GM21367 (cell line): ENCODE results near the gene LPP.

Source experiments
- ATAC-seq: cut with Tn5 transposase; IDR thresholded peaks from one replicate; pipeline ENCODE4 v1.9.1; 2021; ENCODE audit not compliant: unreplicated experiment

LPP gene

DNA sequence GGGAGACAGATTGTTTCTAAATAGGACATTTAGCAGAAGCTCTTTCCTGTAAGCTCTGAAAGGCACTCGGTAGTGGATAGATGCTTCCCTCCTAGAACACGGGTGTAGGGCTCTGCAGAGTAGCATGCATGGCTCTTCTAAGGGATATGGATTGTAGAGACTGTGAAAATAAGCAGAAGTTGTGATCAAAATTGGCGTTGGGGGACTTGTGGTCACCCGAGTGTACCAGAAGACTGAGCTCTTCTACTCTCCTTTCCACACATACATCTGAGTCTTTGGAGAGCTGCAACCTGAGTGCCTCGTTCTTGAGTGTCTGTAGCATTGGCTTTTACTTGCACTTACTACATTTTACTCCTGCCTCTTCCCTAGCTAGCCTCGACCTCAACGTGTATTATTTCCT lies 197.7 kb downstream of the LPP start:
- ATAC-seq: no peak

- ATAC-seq: no peak
Observed at GRCh38 chr3:188352196-188352927, 198.4 kb downstream of the LPP start.

- no peak for ATAC-seq
Observed at GRCh38 chr3:188353426-188353825, 199.5 kb downstream of the LPP start.

- peak; percentile 62 for ATAC-seq
Observed at GRCh38 chr3:188358787-188359493, 205.0 kb downstream of the LPP start.

DNA sequence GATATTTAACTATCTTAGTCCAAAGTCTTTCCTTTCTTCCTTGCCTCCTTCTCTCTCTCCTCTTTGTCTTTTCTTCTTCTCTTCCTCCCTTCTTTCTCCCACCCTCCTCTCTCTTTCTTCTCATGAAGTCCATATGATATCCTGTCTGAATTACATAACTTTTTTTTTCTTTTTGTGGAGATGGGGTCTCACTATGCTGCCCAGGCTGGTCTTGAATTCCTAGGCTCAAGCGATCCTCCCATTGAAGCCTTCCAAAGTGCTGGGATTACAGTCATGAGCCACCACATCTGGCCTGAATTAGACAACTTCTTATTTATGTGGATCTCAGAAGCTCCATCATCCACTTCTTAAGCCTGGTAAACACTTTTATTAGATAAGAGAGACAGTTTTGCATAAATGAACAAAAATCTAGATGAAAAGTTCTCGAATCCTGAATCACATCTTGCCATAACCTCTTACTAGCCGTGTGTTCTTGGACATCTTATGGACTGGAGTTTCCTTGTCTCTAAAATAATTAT lies 206.5 kb downstream of the LPP start:
- no peak for ATAC-seq

GRCh38 chr3:188361888-188362287 lies 207.9 kb downstream of the LPP start:
- no peak for ATAC-seq

- no peak for ATAC-seq
Observed at GRCh38 chr3:188362405-188362831, 208.5 kb downstream of the LPP start.

DNA sequence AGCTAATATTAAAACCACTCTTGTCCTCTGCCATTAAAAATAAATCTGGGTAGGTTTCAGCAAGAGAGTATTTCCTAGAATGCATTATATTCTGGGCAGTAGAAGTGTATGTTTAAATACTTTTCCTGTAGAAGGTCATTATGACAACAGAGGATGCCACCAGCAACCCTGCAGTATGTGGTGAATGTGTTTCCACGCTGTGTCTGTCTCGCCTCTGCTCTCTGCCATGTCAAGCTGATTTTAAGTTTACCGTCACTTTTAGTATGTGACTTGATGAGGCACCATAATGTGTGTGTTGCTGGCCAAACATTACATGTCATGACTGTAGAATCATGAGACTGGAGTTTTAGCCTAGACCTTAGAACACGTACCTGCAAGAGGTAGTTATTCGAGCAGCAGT lies 211.2 kb downstream of the LPP start:
- no peak for ATAC-seq

DNA sequence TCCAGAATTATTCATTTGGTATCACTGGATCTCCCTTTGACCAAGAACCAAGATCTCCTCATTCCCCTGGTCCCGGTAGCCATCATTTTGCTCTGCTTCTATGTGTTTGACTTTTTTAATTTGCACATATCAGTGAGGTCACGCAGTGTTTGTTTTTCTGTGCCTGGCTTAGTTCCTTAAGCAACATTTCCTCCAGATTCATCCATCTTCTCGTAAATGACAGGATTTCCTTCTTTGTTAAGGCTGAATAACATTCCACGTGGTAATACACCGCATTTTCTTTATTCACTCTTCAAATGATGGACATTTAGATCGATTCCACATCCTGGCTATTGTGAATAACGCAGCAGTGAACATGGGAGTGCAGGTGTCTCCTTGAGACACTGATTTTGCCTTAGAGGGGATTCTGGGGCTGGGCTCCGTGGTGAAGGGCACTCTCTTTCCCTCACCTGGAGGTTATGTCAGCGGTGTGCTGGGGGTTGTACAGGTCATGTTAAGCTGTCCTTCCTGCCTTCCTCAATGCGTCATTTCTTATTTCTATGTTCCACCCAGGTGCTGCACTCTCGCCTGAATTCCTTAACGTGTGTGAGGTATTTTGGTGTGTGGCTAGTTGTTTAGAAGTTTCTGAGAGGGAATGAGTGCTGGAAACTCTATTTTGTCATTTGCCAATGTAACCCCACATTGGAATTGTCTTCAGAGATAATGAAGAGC lies 212.2 kb downstream of the LPP start:
- ATAC-seq: no peak

GRCh38 chr3:188367678-188368077 lies 213.7 kb downstream of the LPP start:
- no peak for ATAC-seq

DNA sequence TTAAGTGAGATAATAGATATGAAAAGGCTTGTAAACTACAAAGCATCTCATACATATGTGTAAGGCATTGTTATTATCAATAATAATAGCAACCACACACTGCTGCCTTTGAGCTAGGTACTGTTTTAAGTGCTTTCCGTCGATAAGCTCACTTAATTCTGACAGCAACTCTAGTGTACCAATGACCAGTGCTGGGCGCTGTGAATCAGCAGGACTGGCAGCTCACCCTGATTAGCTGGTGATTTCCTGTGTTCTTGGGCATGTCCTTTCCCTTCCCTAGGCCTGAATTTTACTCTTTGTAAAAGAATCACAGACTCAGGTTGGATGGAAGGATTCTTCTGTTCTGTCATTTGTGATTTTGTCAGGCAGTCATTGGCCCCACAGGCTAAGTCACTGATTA lies 215.6 kb downstream of the LPP start:
- no peak for ATAC-seq

- no peak for ATAC-seq
Observed at GRCh38 chr3:188370081-188370830, 216.3 kb downstream of the LPP start.

DNA sequence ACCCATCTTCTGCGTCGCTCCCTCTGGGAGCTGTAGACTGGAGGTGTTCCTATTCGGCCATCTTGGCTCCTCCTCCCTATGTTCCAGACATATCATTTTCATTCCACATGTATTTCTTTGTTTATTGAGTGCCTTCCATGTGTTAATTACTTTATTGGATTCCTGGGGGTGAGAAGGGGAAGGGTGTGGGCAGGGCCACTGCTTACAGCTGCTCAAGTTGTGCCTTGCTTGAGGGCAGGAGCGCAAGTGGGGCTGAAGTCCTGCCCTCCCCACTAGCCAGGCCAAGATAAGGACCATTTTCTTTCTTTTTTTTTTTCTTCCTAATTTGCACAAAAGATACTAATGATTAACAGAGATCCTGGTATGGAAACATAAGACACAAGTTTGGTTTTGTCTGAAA lies 224.8 kb downstream of the LPP start:
- no peak for ATAC-seq

DNA sequence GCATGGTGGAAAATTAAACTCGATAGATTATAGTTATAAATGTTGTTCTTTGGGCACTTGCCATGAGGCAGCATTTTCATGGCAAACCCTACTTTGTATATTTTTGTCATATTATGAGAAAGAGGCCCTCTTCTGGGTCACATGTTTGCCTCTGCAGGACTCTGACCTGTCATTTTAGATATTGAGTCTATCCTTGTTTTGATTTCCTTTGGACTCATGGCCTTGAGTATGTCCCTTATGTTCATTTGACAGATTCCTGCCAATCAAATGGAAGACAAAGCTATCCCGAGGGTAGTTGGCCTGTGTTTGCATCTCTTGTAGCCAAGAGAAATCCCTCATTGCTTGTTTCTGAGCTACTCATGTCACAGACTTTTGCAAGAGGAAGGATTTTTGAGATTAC lies 226.3 kb downstream of the LPP start:
- no peak for ATAC-seq

DNA sequence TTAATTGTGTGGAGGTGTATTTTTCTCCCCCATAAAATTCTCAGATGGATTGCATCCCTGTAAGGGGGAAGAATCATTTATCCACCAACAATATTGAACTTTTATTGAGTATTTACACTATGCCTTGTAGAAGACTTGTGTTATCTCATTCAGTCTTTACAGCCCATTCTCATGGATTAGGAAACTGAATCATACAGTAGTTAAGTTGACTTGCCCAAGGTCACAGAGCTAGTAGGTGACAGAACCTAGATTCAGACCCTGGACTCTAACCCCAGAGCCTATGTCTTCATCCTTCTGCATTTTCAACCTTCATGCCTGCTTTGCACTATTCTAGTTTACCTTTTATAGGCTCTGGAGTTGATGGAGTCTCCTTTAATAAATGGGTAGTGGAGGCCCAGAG lies 226.8 kb downstream of the LPP start:
- ATAC-seq: no peak

GRCh38 chr3:188383748-188384147 lies 229.8 kb downstream of the LPP start:
- no peak for ATAC-seq

GRCh38 chr3:188385295-188385694 lies 231.3 kb downstream of the LPP start:
- ATAC-seq: no peak

GRCh38 chr3:188389711-188390342 lies 235.9 kb downstream of the LPP start:
- peak; percentile 96 for ATAC-seq

DNA sequence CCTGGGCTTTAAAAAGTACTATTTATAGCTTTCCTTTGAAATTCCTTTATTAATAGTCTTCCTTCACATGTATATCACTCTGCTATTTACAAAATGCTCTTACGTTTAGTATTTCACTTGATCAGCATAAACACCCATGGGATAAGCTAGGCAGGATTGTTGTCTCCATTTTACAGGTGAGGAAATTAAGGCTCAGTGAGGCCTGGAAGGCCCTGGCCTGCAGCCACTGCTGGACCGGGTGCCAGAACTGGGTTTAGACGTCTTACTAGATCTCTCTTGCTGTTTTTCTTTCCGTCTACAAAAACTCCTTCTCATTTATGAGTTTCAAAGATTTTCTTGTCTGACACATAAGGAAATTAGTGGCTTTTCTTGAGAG lies 236.4 kb downstream of the LPP start:
- ATAC-seq: peak; percentile 21

DNA sequence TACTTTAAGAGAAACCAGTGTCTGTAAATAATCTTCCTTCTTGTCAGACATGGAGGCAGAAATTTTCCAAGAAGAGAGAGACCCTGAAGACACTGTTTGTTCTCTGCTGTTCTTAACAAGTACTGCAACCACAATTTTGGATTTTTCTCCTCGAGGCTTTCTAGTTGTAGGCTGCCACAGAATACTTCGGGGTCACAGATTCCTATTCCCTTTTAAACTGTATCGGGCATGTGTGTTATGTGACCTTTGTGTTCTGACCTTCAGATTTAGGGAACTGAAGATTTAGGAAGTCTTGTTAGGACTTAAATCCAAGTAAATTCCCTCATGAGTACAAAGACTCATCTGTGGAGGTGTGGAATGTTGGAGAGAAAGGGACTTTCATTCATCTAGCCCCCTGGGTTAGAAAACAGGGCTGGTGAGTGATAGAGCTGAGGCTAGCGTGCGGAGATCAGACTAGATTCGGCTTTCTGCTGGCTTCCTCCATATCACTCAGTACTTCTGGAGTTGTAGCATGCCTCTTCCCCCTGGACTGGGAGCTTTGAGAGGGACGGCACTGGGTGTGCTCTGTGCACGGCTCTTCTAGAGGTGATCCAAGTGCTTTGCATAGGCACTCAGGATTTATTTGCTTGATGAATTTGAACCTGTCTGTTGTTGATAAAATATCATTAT lies 237.0 kb downstream of the LPP start:
- ATAC-seq: no peak
